ENCODE measurements around the gene SLIRP.
"Not testable (repeated sequence)": the region's sequence is repeated elsewhere in the genome, so short reads cannot be mapped to it uniquely, and the experiment has no call there.

The SLIRP gene

GRCh38 chr14:77746064-77746702 is 38.3 kb downstream of the SLIRP start:
- no peak for DNase-seq

GRCh38 chr14:77747425-77747824 is 39.5 kb downstream of the SLIRP start:
- DNase-seq: not testable (repeated sequence)

- DNase-seq: no peak
These were observed 44.4 kb downstream of the SLIRP start for GRCh38 chr14:77752266-77752665.

GRCh38 chr14:77752799-77753516 is 45.1 kb downstream of the SLIRP start:
- DNase-seq: no peak

- peak; percentile 87 to 93 for DNase-seq
These were observed 52.7 kb downstream of the SLIRP start, which contains the start of gene SNW1 for GRCh38 chr14:77760381-77761204. Gene SNW1, minus strand, starts transcription at chr14:77761156. Its CDS starts 29 bp downstream, at chr14:77761127.

GRCh38 chr14:77761205-77761931 is 53.5 kb downstream of the SLIRP start:
- DNase-seq: no peak

GRCh38 chr14:77763316-77763715 is 55.4 kb downstream of the SLIRP start:
- DNase-seq: no peak

- no peak for DNase-seq
These were observed 56.1 kb downstream of the SLIRP start for GRCh38 chr14:77763978-77764377.
